IMR-90 (cell line): ENCODE data around the gene CNOT6. TPM values are rescaled to one million over a fixed set of nuclear protein-coding genes. Genes with fewer than 3 reads are reported as not detected.

Source experiments
- ATAC-seq: fragments of 200-7000 bp; cut with Tn5 transposase; 2 replicates; pipeline ENCODE4 v1.9.1; 2020; ENCODE audit warnings: low read depth, mild to moderate bottlenecking, moderate library complexity
- BruUV-seq: library from RNA; stranded (reverse); fragments of 400-500 nt; replicated peaks from 2 replicates; lab custom pipeline; 2021; lab: Mats Ljungman, UMichigan
- CTCF ChIA-PET: fragments of 300-600 bp; formaldehyde crosslinking; extraction: SDS; loops from one replicate; lab custom pipeline; 2021; ENCODE audit warnings: antibody characterized with exemption; lab: Yijun Ruan, JAX
- POLR2A ChIA-PET: fragments of 300-600 bp; sonication (Branson Sonifier 250); formaldehyde crosslinking; loops from one replicate; lab custom pipeline; 2022; ENCODE audit warnings: antibody characterized with exemption; ENCODE audit not compliant: unreplicated experiment; lab: Charles Lee
- DNase-seq: peaks from one replicate; pipeline ENCODE4 v3.0.0; 2013
- H2AFZ ChIP-seq: replicated peaks from 2 replicates; pipeline ENCODE3; 2013; ENCODE audit warnings: low read length, mild to moderate bottlenecking; ENCODE audit not compliant: poor library complexity
- H2AK5ac ChIP-seq: 2 replicates; pipeline ENCODE4 v1.6.1; 2013; ENCODE audit warnings: low read depth, low read length, inconsistent platforms
- H2AK9ac ChIP-seq: replicated peaks from 2 replicates; pipeline ENCODE3; 2013; ENCODE audit warnings: mild to moderate bottlenecking, low read depth, low read length, moderate library complexity; ENCODE audit not compliant: poor library complexity
- H2BK120ac ChIP-seq: 2 replicates; pipeline ENCODE4 v1.6.1; 2013; ENCODE audit warnings: low read depth, low read length, inconsistent platforms
- H2BK15ac ChIP-seq: 3 replicates; pipeline ENCODE4 v1.6.1; 2013; ENCODE audit warnings: low read depth, low read length, inconsistent platforms
- H2BK20ac ChIP-seq: 2 replicates; pipeline ENCODE4 v1.6.1; 2013; ENCODE audit warnings: low read depth, mild to moderate bottlenecking, inconsistent platforms, low read length, moderate library complexity
- H2BK5ac ChIP-seq: 2 replicates; pipeline ENCODE4 v1.6.1; 2013; ENCODE audit warnings: mild to moderate bottlenecking, low read depth, low read length, inconsistent platforms; ENCODE audit not compliant: poor library complexity, severe bottlenecking
- H3K14ac ChIP-seq: replicated peaks from 2 replicates; pipeline ENCODE4 v1.6.1; 2013; ENCODE audit warnings: low read depth, low read length, inconsistent platforms
- H3K18ac ChIP-seq: 2 replicates; pipeline ENCODE4 v1.6.1; 2013; ENCODE audit warnings: low read depth, low read length, control low read depth
- H3K23ac ChIP-seq: 2 replicates; pipeline ENCODE4 v1.6.1; 2013; ENCODE audit warnings: low read depth, low read length, inconsistent platforms
- H3K27ac ChIP-seq: 2 replicates; pipeline ENCODE4 v1.5.1; 2013; ENCODE audit warnings: mild to moderate bottlenecking, control low read depth, low read length; ENCODE audit not compliant: insufficient read depth
- H3K27me3 ChIP-seq: 2 replicates; pipeline ENCODE4 v1.6.1; 2013; ENCODE audit warnings: low read length; ENCODE audit not compliant: control insufficient read depth, insufficient read depth
- H3K36me3 ChIP-seq: 2 replicates; pipeline ENCODE4 v1.6.1; 2013; ENCODE audit warnings: low read length, mixed read lengths; ENCODE audit not compliant: control insufficient read depth, insufficient read depth
- H3K4ac ChIP-seq: 2 replicates; pipeline ENCODE4 v1.6.1; 2013; ENCODE audit warnings: low read depth, low read length, inconsistent platforms
- H3K4me1 ChIP-seq: 2 replicates; pipeline ENCODE4 v1.6.1; 2013; ENCODE audit warnings: low read length, mixed read lengths; ENCODE audit not compliant: control insufficient read depth, insufficient read depth
- H3K4me2 ChIP-seq: 2 replicates; pipeline ENCODE4 v1.6.1; 2013; ENCODE audit warnings: low read depth, mild to moderate bottlenecking, control low read depth, low read length, moderate library complexity
- H3K4me3 ChIP-seq: 2 replicates; pipeline ENCODE4 v1.5.1; 2013; ENCODE audit warnings: low read depth, mild to moderate bottlenecking, control low read depth, low read length, moderate library complexity; ENCODE audit not compliant: insufficient read depth
- H3K56ac ChIP-seq: 2 replicates; pipeline ENCODE4 v1.6.1; 2013; ENCODE audit warnings: low read length, inconsistent platforms; ENCODE audit not compliant: insufficient read depth; ENCODE audit errors: extremely low read depth
- H3K79me1 ChIP-seq, 2 experiments: 2 replicates each; pipeline ENCODE4 v1.6.1; 2013; ENCODE audit warnings: low read length in 2 of 2, inconsistent platforms in 1 of 2, low read depth in 1 of 2
- H3K9ac ChIP-seq: 2 replicates; pipeline ENCODE4 v1.6.1; 2013; ENCODE audit warnings: low read depth, low read length, control low read depth
- H3K9me1 ChIP-seq: 2 replicates; pipeline ENCODE4 v1.6.1; 2013; ENCODE audit warnings: low read length, inconsistent platforms; ENCODE audit not compliant: insufficient read depth
- H3K9me3 ChIP-seq: 2 replicates; pipeline ENCODE4 v1.6.1; 2013; ENCODE audit warnings: low read length; ENCODE audit not compliant: control insufficient read depth, insufficient read depth
- H4K20me1 ChIP-seq: 2 replicates; pipeline ENCODE4 v1.6.1; 2013; ENCODE audit warnings: low read length, inconsistent platforms; ENCODE audit not compliant: insufficient read depth
- H4K5ac ChIP-seq: 2 replicates; pipeline ENCODE4 v1.6.1; 2013; ENCODE audit warnings: mild to moderate bottlenecking, low read depth, low read length, control low read depth
- H4K8ac ChIP-seq, 2 experiments: 2 replicates each; pipeline ENCODE4 v1.6.1; 2013; ENCODE audit warnings: low read depth in 2 of 2, low read length in 2 of 2, control low read depth in 1 of 2, inconsistent platforms in 1 of 2
- H4K91ac ChIP-seq: 2 replicates; pipeline ENCODE4 v1.6.1; 2013; ENCODE audit warnings: low read depth, low read length, inconsistent platforms; ENCODE audit not compliant: insufficient read depth
- MAZ ChIP-seq: IDR thresholded peaks from 2 replicates; pipeline ENCODE4 v1.6.1; 2012; ENCODE audit warnings: low read depth, mild to moderate bottlenecking, low read length, improper control_type of control experiment, moderate library complexity, borderline replicate concordance
- WGBS, 2 experiments: methylation state at CpG; one replicate each; pipeline versions ENCODE4 v1.1.5 to v1.1.7; 2013; ENCODE audit warnings: missing lambda C conversion rate in 2 of 2; ENCODE audit not compliant: insufficient read length in 1 of 2; ENCODE audit errors: extremely low coverage in 2 of 2; 5-methylcytosine and 5-hydroxymethylcytosine counted together
- dilution Hi-C: fragments of 300-500 bp; cut with HindIII; formaldehyde crosslinking; loops from one replicate; pipeline ENCODE4 v1.14.3; 2018; ENCODE audit warnings: low sequenced_read_pairs; ENCODE audit not compliant: unreplicated experiment
- in situ Hi-C: fragments of 300-500 bp; cut with MboI; formaldehyde crosslinking; loops from 3 replicates; pipeline ENCODE4 v1.14.3; 2019; ENCODE audit warnings: low sequenced_read_pairs, inconsistent platforms, mixed read lengths
- intact Hi-C: fragments of 100-400 bp; cut with micrococcal nuclease; formaldehyde crosslinking; loops from 2 replicates; pipeline ENCODE4 v1.10.0; 2022
- polyA plus RNA-seq, 3 experiments: library from polyadenylated mRNA; depleted of rRNA; stranded (reverse); fragments of >200 nt; gene quantifications; 2 replicates each; pipeline ENCODE4 v1.2.3, GENCODE V29; 2012; ENCODE audit warnings: low replicate concordance in 1 of 3
- total RNA-seq: library from RNA; depleted of rRNA; stranded (reverse); fragments of >200 nt; gene quantifications from 2 replicates; pipeline ENCODE4 v1.2.3, GENCODE V29; 2012

CNOT6 gene
- total and polyA plus RNA-seq, 2 of the 4 experiments (the other 2 are of a cell fraction) = 9.7 to 10.8 TPM

GRCh38 chr5:180535573-180535972, 41.4 kb downstream of the CNOT6 start:
- Histone ChIP-seq H2AFZ (no peak overlapping the region), H3K4me1 (no peaks in the 10 kb centered on the region), H3K9me3 (no peaks in the 10 kb centered on the region), H3K4me2 (no peak overlapping the region), H3K9ac (no peak overlapping the region), H4K91ac (no peak overlapping the region), H3K14ac (no peak overlapping the region), H4K5ac (no peak overlapping the region), H3K56ac (no peak overlapping the region), H3K4me3 (no peak overlapping the region), H3K4ac (no peak overlapping the region), H3K9me1 (no peaks in the 10 kb centered on the region), H3K27ac (no peak overlapping the region), H2AK5ac (no peak overlapping the region), H3K27me3 (no peaks in the 10 kb centered on the region), H2BK20ac (no peak overlapping the region), H2BK5ac (no peak overlapping the region), H2BK15ac (no peak overlapping the region), H3K18ac (no peak overlapping the region), H3K36me3 (peaks cover 24% of the 10 kb centered on the region), H2AK9ac (no peak overlapping the region), H4K8ac (no peak overlapping the region), H4K20me1 (peaks cover 10% of the 10 kb centered on the region; the same call in 1 of the 2 replicates), H3K79me1 (peaks cover 43 to 50% of the 10 kb centered on the region in 2 experiments), H2BK120ac (no peak overlapping the region), H3K23ac (no peak overlapping the region)
- intact Hi-C loops = no loop called here
- no TSS peak for BruUV-seq
- TF ChIP-seq MAZ = no peak
- DNase-seq = no peak
- ChIA-PET POLR2A (no interaction called here), CTCF (no interaction called here)
- no CpG with 5 or more reads among the region's 4 CpGs for WGBS, 2 experiments
- in situ Hi-C loops = no loop called here
- dilution Hi-C loops = no loop called here
- no peak for ATAC-seq
